Adrenal gland (tissue), 5 donors: ENCODE measurements around the gene PTPRN2.

Source experiments
- POLR2A ChIP-seq, 2 donors: fragments of 450-650 bp; IDR thresholded peaks; one replicate each; pipeline ENCODE4 v1.6.1; 2017; ENCODE audit warnings: antibody characterized with exemption in 2 of 2, mild to moderate bottlenecking in 2 of 2, moderate library complexity in 1 of 2
- TF ChIP-seq, protein P1 (sequence below), 6 experiments: fragments of 450-650 bp in 4 of 6; fragments of 200-600 bp in 2 of 6; sonication (generic) in 1 of 6; IDR thresholded peaks; 1 replicate in 5 of 6; 2 replicates in 1 of 6; pipeline versions ENCODE4 v1.5.1 to v1.8.0; 2016 to 2021; ENCODE audit warnings: antibody characterized with exemption in 6 of 6, mild to moderate bottlenecking in 2 of 6, moderate library complexity in 1 of 6
- donor health status: DM: no; HTN: no; CAD: no.

DNA sequence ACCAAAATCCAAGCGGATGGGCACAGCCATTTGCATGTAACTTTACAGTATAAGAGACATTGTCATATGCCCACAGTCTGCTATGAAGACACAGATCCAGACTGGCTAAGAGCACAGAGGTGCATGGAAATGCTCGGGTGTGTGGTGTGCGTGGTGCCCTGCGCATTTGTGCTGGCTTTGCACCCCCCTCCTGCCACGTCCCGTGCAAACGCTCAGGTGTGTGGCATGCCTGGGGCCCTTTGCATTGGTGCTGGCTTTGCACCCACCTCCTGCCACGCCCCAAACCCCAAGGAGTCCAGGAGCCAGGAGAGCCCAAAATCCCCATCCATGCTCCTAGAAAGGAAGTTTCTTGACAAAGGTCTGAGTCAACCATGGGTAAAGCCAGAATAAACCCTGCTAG lies 306.2 kb downstream of the PTPRN2 start:
- no peak for TF ChIP-seq POLR2A (IDR thresholded peaks at IDR 0.05)
- TF ChIP-seq, protein P1, sequence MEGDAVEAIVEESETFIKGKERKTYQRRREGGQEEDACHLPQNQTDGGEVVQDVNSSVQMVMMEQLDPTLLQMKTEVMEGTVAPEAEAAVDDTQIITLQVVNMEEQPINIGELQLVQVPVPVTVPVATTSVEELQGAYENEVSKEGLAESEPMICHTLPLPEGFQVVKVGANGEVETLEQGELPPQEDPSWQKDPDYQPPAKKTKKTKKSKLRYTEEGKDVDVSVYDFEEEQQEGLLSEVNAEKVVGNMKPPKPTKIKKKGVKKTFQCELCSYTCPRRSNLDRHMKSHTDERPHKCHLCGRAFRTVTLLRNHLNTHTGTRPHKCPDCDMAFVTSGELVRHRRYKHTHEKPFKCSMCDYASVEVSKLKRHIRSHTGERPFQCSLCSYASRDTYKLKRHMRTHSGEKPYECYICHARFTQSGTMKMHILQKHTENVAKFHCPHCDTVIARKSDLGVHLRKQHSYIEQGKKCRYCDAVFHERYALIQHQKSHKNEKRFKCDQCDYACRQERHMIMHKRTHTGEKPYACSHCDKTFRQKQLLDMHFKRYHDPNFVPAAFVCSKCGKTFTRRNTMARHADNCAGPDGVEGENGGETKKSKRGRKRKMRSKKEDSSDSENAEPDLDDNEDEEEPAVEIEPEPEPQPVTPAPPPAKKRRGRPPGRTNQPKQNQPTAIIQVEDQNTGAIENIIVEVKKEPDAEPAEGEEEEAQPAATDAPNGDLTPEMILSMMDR (IDR thresholded peaks at IDR 0.05) = no peak
